ENCODE results near the gene RERG.

DNA sequence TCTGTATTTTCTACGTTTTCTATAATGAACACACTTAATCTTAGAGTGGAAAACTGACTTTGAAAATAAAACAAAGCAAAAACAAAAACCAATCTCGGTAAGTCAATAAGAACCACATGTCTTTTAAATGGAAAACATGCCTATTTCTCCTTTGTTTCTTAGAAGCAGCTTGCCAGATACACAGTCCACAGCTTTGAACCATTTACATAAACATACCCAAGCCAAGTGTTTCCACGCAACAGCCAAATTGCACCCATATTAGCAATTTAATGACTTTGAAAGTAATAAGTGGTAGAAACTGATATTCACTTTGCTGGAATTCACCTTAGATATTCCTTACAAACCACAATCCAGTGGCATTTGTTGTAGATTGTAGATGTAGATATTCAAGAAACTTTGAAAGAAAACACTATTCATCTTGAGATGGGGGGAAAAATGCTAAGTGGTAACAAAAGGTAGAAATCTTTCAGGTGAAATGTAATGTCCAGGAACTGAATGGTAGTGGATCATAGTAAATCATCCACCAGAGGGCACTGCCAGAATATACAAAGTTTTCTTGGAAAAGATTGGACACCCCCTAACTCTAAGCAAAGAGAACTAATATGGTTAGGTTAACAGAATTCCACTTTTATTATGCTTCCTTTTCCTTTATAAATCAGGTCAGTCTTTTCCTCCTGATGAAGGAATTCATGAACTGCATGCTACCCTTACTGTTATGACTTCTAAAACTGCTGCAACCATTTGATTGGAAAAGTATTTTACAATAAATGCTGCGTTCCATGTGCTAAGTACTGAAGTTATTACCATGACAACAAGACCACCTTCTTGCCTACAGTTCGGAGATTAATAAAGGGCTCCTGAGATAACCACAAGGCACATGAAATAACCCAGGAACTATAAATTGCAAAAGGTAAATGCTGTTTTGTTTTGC, 69.8 kb downstream of the RERG start:
- TF ChIP-seq ZNF202 (tag by site-specific recombination; IDR thresholded peaks at IDR 0.05; ENCODE audit: borderline replicate concordance) = no peak
- TF ChIP-seq ZBTB8A (tag by site-specific recombination; IDR thresholded peaks at IDR 0.05) = no peak
- no peak for TF ChIP-seq YY1 (tag by site-specific recombination; IDR thresholded peaks at IDR 0.05)
- TF ChIP-seq ZNF394 (tag by site-specific recombination; IDR thresholded peaks at IDR 0.05; ENCODE audit: borderline replicate concordance) = no peak
- TF ChIP-seq ZNF530 (tag by site-specific recombination; IDR thresholded peaks at IDR 0.05; ENCODE audit: low read depth) = no peak
- TF ChIP-seq, protein P1, sequence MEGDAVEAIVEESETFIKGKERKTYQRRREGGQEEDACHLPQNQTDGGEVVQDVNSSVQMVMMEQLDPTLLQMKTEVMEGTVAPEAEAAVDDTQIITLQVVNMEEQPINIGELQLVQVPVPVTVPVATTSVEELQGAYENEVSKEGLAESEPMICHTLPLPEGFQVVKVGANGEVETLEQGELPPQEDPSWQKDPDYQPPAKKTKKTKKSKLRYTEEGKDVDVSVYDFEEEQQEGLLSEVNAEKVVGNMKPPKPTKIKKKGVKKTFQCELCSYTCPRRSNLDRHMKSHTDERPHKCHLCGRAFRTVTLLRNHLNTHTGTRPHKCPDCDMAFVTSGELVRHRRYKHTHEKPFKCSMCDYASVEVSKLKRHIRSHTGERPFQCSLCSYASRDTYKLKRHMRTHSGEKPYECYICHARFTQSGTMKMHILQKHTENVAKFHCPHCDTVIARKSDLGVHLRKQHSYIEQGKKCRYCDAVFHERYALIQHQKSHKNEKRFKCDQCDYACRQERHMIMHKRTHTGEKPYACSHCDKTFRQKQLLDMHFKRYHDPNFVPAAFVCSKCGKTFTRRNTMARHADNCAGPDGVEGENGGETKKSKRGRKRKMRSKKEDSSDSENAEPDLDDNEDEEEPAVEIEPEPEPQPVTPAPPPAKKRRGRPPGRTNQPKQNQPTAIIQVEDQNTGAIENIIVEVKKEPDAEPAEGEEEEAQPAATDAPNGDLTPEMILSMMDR (tag by site-specific recombination; IDR thresholded peaks at IDR 0.05) = no peak
- TF ChIP-seq ZNF707 (tag by site-specific recombination; IDR thresholded peaks at IDR 0.05) = no peak
- no peak for TF ChIP-seq ZNF239 (tag by site-specific recombination; IDR thresholded peaks at IDR 0.05)
- TF ChIP-seq ZNF121 (tag by site-specific recombination; IDR thresholded peaks at IDR 0.05) = no peak
- no peak for TF ChIP-seq ZNF157 (tag by site-specific recombination; IDR thresholded peaks at IDR 0.05)
- TF ChIP-seq ZNF639 (tag by site-specific recombination; IDR thresholded peaks at IDR 0.05) = no peak
- TF ChIP-seq, protein P2, sequence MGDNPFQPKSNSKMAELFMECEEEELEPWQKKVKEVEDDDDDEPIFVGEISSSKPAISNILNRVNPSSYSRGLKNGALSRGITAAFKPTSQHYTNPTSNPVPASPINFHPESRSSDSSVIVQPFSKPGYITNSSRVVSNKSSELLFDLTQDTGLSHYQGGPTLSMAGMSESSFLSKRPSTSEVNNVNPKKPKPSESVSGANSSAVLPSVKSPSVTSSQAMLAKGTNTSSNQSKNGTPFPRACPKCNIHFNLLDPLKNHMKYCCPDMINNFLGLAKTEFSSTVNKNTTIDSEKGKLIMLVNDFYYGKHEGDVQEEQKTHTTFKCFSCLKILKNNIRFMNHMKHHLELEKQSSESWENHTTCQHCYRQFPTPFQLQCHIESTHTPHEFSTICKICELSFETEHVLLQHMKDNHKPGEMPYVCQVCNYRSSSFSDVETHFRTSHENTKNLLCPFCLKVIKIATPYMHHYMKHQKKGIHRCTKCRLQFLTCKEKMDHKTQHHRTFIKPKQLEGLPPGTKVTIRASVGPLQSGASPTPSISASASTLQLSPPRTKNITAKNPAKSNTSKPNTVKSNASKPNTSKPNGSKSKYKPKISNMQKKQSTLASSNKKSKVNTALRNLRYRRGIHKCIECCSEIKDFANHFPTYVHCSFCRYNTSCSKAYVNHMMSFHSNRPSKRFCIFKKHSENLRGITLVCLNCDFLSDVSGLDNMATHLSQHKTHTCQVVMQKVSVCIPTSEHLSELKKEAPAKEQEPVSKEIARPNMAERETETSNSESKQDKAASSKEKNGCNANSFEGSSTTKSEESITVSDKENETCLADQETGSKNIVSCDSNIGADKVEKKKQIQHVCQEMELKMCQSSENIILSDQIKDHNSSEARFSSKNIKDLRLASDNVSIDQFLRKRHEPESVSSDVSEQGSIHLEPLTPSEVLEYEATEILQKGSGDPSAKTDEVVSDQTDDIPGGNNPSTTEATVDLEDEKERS (tag by site-specific recombination; IDR thresholded peaks at IDR 0.05) = no peak
- TF ChIP-seq, protein P3, sequence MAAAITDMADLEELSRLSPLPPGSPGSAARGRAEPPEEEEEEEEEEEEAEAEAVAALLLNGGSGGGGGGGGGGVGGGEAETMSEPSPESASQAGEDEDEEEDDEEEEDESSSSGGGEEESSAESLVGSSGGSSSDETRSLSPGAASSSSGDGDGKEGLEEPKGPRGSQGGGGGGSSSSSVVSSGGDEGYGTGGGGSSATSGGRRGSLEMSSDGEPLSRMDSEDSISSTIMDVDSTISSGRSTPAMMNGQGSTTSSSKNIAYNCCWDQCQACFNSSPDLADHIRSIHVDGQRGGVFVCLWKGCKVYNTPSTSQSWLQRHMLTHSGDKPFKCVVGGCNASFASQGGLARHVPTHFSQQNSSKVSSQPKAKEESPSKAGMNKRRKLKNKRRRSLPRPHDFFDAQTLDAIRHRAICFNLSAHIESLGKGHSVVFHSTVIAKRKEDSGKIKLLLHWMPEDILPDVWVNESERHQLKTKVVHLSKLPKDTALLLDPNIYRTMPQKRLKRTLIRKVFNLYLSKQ (tag by site-specific recombination; IDR thresholded peaks at IDR 0.05; ENCODE audit: borderline replicate concordance) = no peak

Measured in HEK293 (cell line).